ENCODE results near the gene SPG7.
A peak's percentile ranks its signal among the peaks of the same experiment; 100 is the strongest.

Gene SPG7

DNA sequence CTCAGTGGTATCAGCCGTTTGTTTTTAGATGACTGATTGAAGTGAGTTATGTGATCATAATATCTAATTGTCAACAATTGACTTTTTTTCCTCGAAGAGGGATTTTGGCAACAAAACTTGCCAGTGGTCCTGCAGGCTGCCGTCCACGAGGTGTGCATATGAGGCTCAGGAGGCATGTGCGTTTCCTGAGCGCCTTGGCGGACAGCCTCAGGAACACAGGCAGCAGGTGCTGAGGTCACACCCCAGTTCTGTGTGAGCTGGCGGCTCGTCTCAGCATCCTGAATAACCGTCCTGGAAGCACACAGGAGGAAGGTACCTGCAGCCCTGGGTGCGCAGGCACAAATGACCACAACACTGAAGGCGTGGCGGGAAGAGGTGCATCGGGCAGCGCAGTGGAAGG lies 11.7 kb downstream of the SPG7 start:
- DNase-seq, result no peak

DNA sequence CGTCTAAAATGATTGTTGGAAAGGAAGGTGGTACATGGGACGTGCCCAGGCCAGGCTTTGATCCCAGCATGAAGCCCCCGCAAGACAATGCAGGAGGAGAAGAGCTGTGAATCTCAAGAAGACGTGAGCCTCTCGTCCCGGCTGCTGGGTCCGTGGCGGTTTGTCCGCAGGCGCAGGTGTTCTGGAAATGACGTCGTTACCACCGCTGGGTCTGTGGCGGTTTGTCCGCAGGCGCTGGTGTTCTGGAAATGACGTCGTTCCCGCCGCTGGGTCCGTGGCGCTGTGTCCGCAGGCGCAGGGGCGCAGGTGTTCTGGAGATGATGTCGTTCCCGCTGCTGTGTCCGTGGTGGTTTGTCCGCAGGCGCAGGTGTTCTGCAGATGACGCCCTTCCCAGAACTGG lies 14.1 kb downstream of the SPG7 start:
- DNase-seq, result no peak

DNA sequence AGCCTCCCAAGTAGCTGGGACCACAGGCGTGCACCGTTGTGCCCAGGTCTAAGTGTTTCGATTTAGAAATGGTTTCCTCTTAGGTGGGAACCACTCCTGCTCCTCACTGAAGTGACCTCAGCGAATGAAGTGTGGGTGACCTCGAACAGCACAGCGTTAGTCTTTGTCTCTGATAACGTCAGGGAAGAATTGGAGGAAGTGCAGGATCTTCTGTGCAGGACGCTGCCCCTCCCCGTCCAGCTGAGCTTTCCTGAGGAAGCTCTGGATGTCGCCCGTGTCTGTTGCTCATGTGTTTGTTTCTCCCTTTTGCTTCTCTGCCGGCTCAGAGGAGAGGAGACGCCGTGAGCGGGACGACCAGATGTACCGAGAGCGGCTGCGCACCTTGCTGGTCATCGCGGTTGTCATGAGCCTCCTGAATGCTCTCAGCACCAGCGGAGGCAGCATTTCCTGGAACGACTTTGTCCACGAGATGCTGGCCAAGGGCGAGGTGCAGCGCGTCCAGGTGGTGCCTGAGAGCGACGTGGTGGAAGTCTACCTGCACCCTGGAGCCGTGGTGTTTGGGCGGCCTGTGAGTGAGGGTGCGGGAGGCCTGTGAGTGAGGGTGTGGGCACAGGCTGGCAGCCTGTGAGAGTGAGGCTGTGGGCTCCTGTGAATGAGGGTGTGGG lies 15.6 kb downstream of the SPG7 start:
- no peak for DNase-seq

DNA sequence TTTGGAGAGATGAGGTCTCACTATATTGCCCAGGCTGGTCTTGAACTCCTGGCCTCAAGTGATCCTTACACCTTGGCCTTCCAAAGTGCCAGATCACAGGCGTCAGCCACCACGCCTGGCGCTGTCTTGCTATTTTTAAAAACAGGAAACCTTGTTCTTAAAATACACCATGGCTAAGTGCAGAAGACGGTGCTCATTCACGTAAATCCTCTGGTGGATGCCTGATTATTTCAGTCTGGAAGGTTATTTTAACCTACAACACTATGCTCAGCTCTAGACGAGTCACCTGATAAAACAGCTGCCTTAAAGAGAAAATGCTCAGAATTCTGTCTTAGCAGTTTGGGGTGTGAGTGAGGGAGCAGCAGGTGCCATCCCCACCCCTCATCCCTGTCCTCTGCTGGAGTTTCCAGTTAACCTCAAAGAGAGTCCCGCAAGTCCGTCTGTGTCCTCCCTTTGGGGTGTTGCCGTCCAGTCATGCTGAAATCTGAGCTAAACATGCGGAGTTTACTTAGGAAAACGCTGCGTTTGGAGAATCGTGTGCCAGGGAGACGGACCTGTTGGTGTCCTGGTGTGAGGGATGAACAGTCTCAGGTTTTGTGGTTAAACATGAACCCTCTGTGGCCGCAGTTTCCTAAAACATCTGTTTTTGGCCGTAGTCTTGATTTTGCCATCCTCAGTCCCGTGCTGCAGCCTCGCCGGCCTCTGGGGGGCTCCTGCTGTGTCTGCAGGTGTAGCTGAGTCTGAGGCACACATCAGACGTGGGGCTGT lies 17.1 kb downstream of the SPG7 start:
- no peak for DNase-seq

DNA sequence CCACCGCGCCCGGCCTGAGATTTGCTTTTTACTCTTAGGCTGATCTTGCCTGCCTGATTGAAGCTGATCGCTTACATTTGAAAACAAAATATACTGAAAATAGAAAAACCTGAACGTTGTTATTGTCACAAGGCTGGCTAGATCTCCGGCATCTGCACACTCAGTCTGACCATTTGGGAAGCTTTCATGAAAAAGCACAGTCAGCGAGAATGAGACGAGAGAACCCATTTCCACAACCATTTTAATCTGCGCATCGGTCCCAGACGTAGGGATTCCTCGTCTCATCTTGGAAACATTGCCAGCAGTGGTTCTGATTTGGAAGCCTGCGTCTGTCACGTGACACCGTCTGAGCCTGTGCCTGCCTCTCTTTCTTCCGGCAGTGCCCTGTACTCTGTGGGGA lies 20.9 kb downstream of the SPG7 start:
- no peak for DNase-seq

DNA sequence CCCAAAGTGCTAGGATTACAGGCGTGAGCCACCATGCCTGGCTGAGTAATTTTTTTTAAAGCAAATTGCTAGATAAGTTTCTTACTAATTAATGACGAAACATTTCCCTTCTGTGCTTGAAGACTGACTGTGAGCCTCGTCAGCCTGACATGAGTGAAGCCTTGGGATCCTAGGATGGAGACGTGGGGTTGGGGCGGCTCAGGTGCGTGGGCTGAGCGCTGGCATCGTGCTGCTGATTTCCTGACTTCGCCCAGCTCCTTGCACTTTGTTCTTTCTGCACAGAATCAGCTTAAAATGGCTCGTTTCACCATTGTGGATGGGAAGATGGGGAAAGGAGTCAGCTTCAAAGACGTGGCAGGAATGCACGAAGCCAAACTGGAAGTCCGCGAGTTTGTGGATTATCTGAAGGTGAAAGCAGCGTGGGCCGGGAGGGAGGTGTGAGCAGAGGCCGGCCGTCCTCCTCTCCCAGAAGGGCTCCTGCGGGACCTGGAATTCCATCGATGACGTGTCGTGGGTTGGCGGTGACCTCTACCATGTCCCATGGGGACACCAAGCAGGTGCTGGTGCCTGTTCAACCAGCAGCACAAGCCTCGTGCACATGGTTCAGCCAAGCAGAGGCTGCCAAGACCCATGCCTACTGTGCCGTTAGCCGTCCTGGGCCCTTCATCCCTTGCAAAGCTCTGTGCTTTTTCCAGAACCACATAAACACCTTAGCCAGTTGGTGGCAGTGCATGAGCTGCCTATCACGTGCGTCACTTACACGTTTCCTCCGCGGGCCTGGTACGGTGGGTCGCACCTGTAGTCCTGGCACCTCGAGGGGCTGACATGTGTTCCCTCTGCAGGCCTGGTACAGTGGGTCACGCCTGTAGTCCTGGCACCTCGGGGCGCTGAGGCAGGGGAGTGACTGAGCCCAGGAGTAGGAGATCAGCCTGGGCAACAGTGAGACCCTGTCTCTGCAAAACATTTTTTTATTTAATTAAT lies 22.5 kb downstream of the SPG7 start:
- no peak for DNase-seq

DNA sequence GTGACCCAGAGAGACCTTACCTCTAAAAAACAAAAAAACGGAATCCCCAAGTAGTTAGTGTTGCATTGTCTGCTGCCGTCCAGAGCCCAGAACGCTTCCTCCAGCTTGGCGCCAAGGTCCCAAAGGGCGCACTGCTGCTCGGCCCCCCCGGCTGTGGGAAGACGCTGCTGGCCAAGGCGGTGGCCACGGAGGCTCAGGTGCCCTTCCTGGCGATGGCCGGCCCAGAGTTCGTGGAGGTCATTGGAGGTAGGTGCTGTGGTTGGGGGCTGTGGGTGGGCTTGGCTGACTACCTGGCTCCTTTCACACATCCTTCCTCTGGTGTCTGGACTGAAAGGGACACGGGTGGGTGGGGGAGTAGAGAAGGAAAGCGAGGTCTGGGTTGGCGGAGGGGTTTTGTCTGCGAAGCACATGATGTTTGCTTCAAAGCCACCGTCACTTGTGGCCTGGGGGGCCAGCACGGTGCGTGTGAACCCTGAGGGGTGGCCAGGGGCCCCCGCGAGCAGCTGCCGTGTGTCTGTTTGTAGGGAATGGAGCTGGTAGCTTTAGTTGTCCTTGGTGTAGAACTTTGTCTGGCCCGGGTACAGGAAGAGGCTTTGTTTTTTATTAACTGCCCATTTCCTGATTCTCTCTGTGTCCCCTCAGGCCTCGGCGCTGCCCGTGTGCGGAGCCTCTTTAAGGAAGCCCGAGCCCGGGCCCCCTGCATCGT lies 23.8 kb downstream of the SPG7 start:
- no peak for DNase-seq

DNA sequence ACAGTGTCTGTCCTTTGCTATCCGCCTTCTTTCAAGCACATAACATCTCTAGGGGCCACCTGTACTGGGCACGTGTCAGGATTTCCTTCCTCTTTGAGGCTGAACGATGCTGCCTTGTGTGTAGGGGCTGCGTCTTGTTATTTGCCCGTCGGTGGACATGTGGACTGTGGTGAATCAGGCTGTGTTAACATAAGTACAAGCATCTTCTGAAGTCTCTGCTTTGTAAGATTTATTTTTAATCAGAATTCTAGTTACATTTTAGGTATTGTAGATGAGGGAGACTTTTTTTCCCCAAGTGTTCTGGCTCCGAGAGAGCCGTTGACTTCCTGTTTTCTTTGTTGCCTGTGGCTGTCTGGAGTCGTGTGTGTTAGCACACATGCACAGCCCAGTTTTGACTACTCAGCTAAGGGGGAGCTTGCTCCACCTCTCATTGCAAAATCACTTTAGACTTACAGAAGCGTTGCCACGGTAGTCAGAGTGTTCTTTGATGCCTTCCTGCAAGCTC lies 26.1 kb downstream of the SPG7 start:
- DNase-seq, result peak; percentile 12

DNA sequence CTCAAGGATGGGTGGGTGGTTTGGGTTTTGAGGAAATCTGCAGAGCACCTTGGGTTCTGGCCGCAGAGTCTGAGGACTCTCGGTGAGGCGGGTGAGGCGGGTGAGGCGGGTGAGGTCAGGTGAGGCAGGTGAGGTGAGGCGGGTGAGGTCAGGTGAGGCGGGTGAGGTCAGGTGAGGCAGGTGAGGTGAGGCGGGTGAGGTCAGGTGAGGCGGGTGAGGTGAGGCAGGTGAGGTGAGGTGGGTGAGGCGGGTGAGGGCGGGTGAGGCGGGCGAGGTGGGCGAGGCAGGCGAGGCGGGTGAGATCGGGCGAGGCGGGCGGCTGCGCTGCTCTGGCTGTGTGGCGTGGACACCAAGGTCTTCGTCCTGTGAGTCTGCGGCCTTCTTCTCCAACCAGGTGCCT lies 28.2 kb downstream of the SPG7 start:
- DNase-seq, result no peak

DNA sequence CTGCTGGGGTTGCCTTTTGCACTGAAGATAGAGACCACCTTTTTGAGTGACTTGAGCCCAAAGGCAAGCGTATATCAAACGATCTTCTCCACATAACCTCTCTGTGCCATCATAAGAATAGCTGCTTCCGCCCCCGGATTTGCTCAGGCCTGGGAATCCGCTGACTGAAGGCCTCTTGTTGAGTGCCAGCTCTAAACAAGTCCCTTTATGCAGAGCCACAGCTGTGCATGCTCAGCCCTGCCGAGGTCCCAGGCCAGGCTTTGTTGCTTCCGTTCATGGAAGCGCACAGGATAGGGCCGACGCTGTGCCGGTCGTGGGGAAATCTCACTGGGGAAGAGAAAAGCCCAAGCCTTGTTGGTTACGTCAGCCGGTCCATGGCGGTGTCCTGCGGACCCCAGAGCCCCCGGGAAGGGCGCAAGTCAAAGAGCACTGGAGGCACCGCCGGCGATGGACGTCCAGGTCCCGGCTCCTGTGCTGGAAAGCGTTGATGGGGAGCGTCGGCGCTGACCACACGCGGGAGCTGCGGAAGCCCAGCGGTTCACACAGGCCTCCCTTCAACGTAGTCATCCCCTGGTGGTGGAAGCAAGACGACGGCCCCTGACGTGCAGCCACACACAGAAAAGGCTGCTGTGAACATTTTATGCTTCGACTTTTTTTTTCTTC lies 28.8 kb downstream of the SPG7 start:
- DNase-seq, result no peak

DNA sequence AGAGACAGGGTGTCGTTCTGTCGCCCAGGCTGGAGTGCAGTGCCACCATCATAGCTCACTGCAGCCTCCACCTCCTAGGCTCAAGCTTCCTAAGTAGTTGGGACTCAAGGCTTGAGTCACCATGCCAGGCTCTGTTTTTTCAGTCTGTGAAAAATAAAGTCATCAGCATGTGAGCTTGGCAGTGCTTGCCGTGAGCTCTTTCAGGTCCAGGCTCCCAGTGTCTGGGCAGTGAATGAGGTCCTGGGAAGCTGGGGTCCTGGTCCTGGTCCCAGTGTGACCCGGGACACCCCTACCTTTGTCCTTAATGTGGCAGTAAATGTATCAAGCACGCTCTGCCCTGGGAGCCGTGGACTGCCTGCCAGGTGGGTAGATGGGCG lies 29.3 kb downstream of the SPG7 start:
- no peak for DNase-seq

DNA sequence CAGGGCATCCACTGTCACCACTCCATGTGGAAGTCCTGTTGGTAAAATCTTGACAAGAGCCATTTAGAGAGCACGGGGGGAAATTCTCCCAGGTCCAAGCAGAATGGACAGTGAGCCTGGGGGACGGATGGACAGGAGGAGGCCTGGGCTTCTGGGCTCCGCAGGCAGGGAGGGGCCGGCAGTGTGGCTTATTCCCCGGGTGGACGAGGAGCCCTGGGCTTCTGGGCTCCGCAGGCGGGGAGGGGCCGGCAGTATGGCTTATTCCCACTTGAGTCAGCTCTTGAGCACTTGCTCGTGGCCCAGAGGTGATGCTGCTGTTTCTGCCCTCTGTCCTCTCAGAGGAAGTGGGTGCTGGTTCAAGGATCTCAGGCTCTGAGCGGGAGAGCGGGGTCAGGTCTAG lies 30.1 kb downstream of the SPG7 start:
- no peak for DNase-seq

DNA sequence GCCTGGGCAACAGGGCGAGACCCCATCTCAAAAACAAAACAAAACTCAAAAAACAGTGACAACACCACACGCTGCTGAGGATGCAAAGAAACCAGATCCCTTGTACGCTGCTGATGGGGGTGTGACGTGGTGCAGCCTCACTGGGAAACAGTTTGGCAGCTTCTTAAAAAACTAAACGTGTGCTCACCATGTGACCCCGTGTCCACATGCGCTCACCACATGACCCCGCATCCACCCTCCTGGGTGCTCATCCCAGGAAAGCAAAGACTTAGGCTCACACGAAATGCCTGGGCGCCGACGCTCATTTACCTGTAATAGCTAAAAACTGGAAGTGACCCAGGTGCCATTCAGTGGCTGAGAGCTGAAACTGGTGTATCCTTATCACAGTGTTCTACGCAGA lies 32.4 kb downstream of the SPG7 start:
- DNase-seq, result no peak

DNA sequence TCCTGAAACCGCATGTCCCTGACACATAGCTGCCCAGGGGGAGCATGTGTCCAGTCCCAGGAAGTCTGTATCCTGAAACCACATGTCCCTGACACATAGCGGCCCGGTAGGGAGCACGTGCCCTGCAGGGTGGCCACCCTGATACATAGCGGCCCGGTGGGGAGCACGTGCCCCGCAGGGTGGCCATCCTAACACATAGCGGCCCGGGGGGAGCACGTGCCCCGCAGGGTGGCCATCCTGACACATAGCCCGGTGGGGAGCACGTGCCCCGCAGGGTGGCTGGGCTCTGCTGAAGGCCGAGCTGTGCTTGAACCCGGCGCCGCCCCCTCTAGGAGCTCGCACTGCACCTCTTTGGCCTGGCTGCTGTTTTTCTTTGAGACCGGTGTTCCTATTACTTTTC lies 33.6 kb downstream of the SPG7 start:
- DNase-seq, result no peak

DNA sequence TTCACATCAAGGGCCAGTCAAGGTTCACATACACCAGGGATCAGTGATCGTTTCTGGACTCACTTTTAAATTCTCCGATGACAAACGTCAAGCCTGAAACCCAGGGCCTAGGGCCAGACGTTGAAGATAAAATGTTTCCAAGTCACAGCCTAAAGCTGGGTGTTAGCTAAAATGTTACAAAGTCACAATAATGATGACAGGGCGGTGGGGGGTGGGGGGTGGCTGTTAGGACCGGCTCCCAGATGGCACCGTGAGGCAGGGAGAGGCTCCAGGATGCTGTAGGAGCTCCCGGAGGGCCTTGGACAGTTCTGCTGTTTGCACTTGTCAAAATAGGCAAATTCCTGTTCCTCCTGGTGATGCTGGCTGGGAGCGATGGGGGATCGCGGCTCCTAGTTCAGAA lies 35.9 kb downstream of the SPG7 start:
- no peak for DNase-seq

DNA sequence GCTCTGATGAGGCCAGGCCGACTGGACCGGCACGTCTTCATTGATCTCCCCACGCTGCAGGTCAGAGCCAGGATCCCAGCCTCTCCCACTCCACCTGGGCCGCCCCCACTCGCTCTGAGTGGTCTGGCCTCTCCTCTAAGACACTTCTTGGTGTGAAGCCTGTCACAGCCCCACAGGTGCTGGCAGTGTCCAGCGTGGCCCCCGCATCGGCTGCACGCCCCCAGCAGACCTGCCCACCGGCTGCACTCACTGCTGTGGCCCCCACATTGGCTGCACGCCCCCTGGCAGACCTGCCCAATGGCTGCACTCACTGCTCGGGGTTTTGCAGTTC lies 36.5 kb downstream of the SPG7 start:
- no peak for DNase-seq

DNA sequence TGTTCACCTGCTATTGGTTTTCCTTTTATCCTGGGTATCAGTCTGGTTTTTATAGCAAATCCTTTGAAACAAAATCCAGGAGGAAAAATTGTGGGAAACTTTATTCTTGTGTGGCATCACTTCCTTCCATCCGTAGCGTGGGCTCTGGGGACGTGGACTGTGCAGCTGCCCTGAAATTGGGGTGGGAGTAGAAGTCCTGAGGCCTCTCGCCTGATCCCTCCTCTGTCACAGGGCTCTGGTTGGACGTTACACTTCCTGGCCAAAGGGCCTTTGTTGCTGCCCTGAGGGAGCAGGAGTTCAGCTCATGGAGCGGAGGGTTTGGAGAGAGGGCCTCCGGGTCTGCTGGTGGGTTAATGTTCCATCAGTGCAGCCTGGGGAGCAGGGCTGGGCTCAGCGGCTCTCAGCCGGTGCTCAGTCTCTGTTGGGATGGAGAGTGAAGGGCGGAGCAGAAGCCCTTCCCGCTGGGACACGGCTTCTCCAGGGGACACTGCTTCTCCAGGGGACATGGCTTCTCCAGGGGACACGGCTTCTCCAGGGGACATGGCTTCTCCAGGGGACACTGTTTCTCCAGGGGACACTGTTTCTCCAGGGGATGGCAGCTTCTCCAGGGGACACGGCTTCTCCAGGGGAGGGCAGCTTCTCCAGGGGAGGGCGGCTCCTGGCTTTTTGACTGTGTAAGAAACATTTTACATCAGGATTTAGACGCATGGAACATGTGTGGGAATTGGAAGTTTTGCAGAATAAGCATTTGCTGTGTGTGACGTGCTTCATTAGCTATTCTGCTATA lies 37.0 kb downstream of the SPG7 start:
- DNase-seq, result no peak

DNA sequence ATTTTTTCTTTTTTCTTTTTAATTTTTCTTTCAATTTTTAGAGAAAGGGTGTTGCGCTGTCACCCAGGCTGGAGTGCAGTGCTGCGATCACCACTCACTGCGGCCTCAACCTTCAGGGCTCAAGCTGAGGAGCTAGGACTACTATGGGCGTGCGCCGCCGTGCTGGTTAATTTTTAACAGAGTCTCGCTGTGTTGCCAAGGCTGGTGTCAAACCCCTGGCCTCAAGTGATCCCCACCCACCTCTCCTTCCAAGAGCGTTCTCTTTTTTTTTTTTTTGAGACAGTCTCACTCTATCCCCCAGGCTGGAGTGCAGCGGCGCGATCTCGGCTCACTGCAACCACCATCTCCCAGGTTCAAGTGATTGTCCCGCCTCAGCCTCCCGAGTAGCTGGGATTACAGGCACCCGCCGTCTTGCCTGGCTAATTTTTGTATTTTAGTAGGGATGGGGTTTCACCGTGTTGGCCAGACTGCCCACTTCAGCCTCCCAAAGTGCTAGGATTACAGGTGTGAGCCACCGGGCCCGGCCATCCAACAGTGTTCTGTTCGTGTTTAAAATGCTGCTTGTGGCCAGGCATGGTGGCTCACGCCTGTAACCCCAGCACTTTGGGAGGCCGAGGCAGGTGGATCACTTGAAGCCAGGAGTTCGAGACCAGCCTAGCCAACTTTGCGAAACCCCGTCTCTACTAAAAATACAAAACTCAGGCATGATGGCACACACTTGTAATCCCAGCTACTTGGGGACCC lies 37.8 kb downstream of the SPG7 start:
- DNase-seq, result no peak

DNA sequence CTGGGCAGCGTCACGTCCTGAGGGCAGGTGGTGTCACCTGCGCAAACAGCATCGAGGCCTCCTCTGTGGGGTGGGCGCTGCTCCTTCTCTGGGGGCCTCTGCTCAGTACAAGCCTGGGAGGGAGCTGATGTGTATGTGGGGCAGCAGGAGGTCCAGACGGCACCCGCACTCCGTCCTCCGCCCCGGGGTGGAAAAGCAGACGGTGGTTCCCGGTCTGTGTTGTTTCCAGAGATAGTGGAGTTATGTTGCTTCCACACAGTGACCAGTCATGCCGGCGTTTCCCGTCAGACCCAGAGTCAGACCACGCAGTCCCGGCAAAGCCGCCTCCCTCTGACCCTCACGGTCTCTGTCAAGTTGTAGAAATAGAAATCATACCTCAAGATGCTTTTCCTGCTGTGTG lies 38.6 kb downstream of the SPG7 start:
- no peak for DNase-seq

DNA sequence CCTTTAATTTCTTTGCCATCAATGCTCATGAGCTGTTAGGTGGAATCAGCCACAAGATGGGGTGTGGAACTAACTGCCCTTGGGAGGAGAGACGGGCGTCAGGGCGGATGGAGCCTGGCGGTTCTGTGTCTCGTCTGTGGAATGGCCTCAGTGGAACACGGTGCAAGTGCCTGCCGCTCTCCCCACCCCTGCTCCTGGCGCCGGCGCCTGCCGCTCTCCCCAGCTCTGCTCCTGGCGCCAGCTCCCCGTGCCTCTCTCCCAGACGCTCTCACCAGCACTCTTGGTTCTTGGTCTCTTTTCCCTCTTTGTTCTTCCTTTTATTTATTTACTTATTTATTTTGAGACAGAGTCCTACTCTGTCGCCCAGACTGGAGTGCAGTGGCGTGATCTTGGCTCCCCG lies 39.1 kb downstream of the SPG7 start:
- no peak for DNase-seq

DNA sequence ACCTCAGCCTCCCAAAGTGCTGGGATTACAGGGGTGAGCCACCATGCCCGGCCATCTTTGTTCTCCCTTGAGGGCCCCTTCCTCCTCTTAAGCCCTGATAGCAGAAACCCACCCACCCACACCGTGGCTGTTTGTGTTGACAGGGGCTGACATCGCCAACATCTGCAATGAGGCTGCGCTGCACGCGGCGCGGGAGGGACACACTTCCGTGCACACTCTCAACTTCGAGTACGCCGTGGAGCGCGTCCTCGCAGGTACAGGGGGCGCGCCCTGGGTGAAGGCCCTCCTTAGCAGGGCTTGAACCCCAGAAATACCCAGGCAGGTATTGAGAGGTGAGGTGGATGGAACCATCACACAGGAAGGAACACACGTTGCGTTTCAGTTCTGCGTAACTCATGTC lies 39.7 kb downstream of the SPG7 start:
- no peak for DNase-seq

All from effector CD8-positive, alpha-beta T cell (primary cell).